Measurements from ENCODE around the gene TRPM3.

TRPM3 gene

GRCh38 chr9:70668751-70669150, 452.7 kb downstream of the TRPM3 start:
- DNase-seq: no peak
- H3F3A ChIP-seq (ENCODE audit: insufficient read depth, low read length): 0 out of 2 replicates have a peak, but pooled peaks cover 4% of the 10 kb centered on the region
- H3K9me2 ChIP-seq (replicated peaks; ENCODE audit: insufficient read depth, low read length): no peaks in the 10 kb centered on the region
- H3K4me2 ChIP-seq (ENCODE audit: low read depth, low read length): no peak overlapping the region
- H4K20me1 ChIP-seq (ENCODE audit: insufficient read depth, low read length): no peaks in the 10 kb centered on the region
- H3K27ac ChIP-seq (ENCODE audit: low read length): no peak overlapping the region
- TF ChIP-seq EZH2phosphoT487 (IDR thresholded peaks at IDR 0.05; ENCODE audit: low read length): no peak
- no peak for TF ChIP-seq CTCF (IDR thresholded peaks at IDR 0.05; ENCODE audit: low read length)
- TF ChIP-seq EZH2 (optimal IDR thresholded peaks at IDR 0.05; ENCODE audit: low read depth, low read length): no peak
- no peak overlapping the region for H3K9ac ChIP-seq (ENCODE audit: low read length)
- peaks cover 13% of the 10 kb centered on the region for H3K4me1 ChIP-seq (ENCODE audit: low read length)
- no peak overlapping the region for H3K4me3 ChIP-seq (ENCODE audit: low read length)
- no peak overlapping the region for H2AFZ ChIP-seq (ENCODE audit: low read length)
- no peaks in the 10 kb centered on the region for H3K27me3 ChIP-seq (replicated peaks; ENCODE audit: insufficient read depth, low read length)
- H3K79me2 ChIP-seq (ENCODE audit: low read length): no peaks in the 10 kb centered on the region
- no peaks in the 10 kb centered on the region for H3K9me3 ChIP-seq (replicated peaks; ENCODE audit: insufficient read depth, low read length)
- H3K36me3 ChIP-seq (replicated peaks; ENCODE audit: insufficient read depth, low read length): no peaks in the 10 kb centered on the region

DNA sequence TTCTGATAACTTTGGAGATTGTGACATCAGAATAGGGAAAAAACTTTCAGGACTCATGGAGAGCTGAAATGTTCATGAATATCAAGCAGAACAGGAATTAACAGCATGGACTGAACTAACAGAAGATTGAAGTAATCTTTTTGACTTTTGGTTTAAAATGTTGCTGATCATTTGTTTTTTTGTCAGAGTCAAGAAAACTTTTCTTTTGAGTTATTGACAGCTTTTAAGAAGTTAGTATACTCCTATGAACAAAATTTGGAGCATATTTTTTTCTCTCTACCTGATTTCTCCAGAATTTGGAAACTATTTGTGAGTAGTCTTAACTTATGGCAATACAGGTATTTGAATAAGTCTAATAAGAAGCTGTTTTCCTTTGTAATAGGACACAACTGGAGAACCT, 462.7 kb downstream of the TRPM3 start:
- Histone ChIP-seq H3K9me3 (replicated peaks; ENCODE audit: insufficient read depth, low read length) (no peaks in the 10 kb centered on the region), H3K27ac (ENCODE audit: low read length) (no peak overlapping the region), H4K20me1 (ENCODE audit: insufficient read depth, low read length) (no peaks in the 10 kb centered on the region), H3K79me2 (ENCODE audit: low read length) (no peaks in the 10 kb centered on the region), H3K4me3 (ENCODE audit: low read length) (no peak overlapping the region), H2AFZ (ENCODE audit: low read length) (no peak overlapping the region), H3K9me2 (replicated peaks; ENCODE audit: insufficient read depth, low read length) (no peaks in the 10 kb centered on the region), H3K4me2 (ENCODE audit: low read depth, low read length) (no peak overlapping the region), H3K27me3 (replicated peaks; ENCODE audit: insufficient read depth, low read length) (no peaks in the 10 kb centered on the region), H3K36me3 (replicated peaks; ENCODE audit: insufficient read depth, low read length) (no peaks in the 10 kb centered on the region), H3K9ac (ENCODE audit: low read length) (no peak overlapping the region), H3K4me1 (ENCODE audit: low read length) (no peaks in the 10 kb centered on the region), H3F3A (ENCODE audit: insufficient read depth, low read length) (no peaks in the 10 kb centered on the region)
- TF ChIP-seq CTCF (IDR thresholded peaks at IDR 0.05; ENCODE audit: low read length): no peak
- no peak for TF ChIP-seq EZH2phosphoT487 (IDR thresholded peaks at IDR 0.05; ENCODE audit: low read length)
- no peak for TF ChIP-seq EZH2 (optimal IDR thresholded peaks at IDR 0.05; ENCODE audit: low read depth, low read length)
- no peak for DNase-seq

DNA sequence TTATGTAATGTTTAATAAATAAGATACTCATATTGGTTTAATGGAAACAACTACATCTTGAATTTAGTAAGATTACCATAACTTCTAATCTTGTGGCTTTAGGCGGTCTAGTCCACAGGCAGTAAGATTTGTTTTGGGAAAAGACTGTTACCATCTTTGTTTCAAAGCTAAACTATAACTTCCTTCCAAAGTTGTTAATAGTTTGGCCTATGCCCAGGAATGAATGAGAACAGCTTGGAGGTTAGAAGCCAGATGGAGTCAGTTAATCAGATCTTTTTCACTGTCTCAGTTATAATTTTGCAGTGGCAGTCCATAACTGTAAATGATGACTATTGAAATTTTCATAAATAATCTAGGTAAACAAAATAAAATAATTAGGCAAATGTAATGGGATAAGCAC, 465.1 kb downstream of the TRPM3 start:
- no peaks in the 10 kb centered on the region for H3K9me3 ChIP-seq (replicated peaks; ENCODE audit: insufficient read depth, low read length)
- no peaks in the 10 kb centered on the region for H3F3A ChIP-seq (ENCODE audit: insufficient read depth, low read length)
- no peaks in the 10 kb centered on the region for H3K9me2 ChIP-seq (replicated peaks; ENCODE audit: insufficient read depth, low read length)
- H3K4me1 ChIP-seq (ENCODE audit: low read length): no peaks in the 10 kb centered on the region
- H3K27ac ChIP-seq (ENCODE audit: low read length): no peak overlapping the region
- DNase-seq: no peak
- H2AFZ ChIP-seq (ENCODE audit: low read length): no peak overlapping the region
- H3K9ac ChIP-seq (ENCODE audit: low read length): no peak overlapping the region
- H3K4me2 ChIP-seq (ENCODE audit: low read depth, low read length): no peak overlapping the region
- no peak overlapping the region for H3K4me3 ChIP-seq (ENCODE audit: low read length)
- H3K27me3 ChIP-seq (replicated peaks; ENCODE audit: insufficient read depth, low read length): no peaks in the 10 kb centered on the region
- no peaks in the 10 kb centered on the region for H3K79me2 ChIP-seq (ENCODE audit: low read length)
- H3K36me3 ChIP-seq (replicated peaks; ENCODE audit: insufficient read depth, low read length): no peaks in the 10 kb centered on the region
- TF ChIP-seq EZH2 (optimal IDR thresholded peaks at IDR 0.05; ENCODE audit: low read depth, low read length) (no peak), EZH2phosphoT487 (IDR thresholded peaks at IDR 0.05; ENCODE audit: low read length) (no peak), CTCF (IDR thresholded peaks at IDR 0.05; ENCODE audit: low read length) (no peak)
- H4K20me1 ChIP-seq (ENCODE audit: insufficient read depth, low read length): no peaks in the 10 kb centered on the region
